Stimulated activated CD4-positive, alpha-beta T cell treated with anti-CD3 and anti-CD28 coated beads, Interleukin-15, amount 100 ng/mL, for 24 hours (primary cell): ENCODE data around the gene SELE.
A peak's percentile ranks its signal among the peaks of the same experiment; 100 is the strongest.
"Not testable (repeated sequence)": the region's sequence is repeated elsewhere in the genome, so short reads cannot be mapped to it uniquely, and the experiment has no call there.

Experiments
- DNase-seq: peaks from one replicate; pipeline ENCODE4 v3.0.0-alpha.2; 2020

The SELE gene

GRCh38 chr1:169715100-169715499 lies 18.8 kb downstream of the SELE start:
- not testable (repeated sequence) for DNase-seq

GRCh38 chr1:169713090-169713489 lies 20.8 kb downstream of the SELE start:
- DNase-seq, result not testable (repeated sequence)

- no peak for DNase-seq
Observed at GRCh38 chr1:169712309-169712631, 21.6 kb downstream of the SELE start.

GRCh38 chr1:169711469-169712308 lies 22.2 kb downstream of the SELE start, which contains the start of gene SELL:
Gene SELL (minus strand): TSS chr1:169711620. CDS start chr1:169711498, 122 bp downstream.
- peak; percentile 83 for DNase-seq

- DNase-seq, result no peak
Observed at GRCh38 chr1:169708647-169709046, 25.2 kb downstream of the SELE start.

- DNase-seq, result peak; percentile 35
Observed at GRCh38 chr1:169707912-169708604, 25.8 kb downstream of the SELE start.

GRCh38 chr1:169704797-169705196 lies 29.1 kb downstream of the SELE start:
- no peak for DNase-seq

- DNase-seq, result no peak
Observed at GRCh38 chr1:169701261-169702005, 32.4 kb downstream of the SELE start.

GRCh38 chr1:169699707-169700106 lies 34.2 kb downstream of the SELE start:
- DNase-seq, result no peak

- DNase-seq, result no peak
Observed at GRCh38 chr1:169698976-169699375, 34.9 kb downstream of the SELE start.

- DNase-seq, result no peak
Observed at GRCh38 chr1:169697755-169698154, 36.1 kb downstream of the SELE start.

- no peak for DNase-seq
Observed at GRCh38 chr1:169696273-169697100, 37.4 kb downstream of the SELE start.

- DNase-seq, result no peak
Observed at GRCh38 chr1:169694304-169695075, 39.4 kb downstream of the SELE start.

GRCh38 chr1:169692756-169693460 lies 41.0 kb downstream of the SELE start:
- DNase-seq, result peak; percentile 55

- DNase-seq, result no peak
Observed at GRCh38 chr1:169690489-169690888, 43.4 kb downstream of the SELE start.

GRCh38 chr1:169689395-169689794 lies 44.5 kb downstream of the SELE start:
- no peak for DNase-seq

GRCh38 chr1:169688377-169688776 lies 45.5 kb downstream of the SELE start:
- not testable (repeated sequence) for DNase-seq

- no peak for DNase-seq
Observed at GRCh38 chr1:169683661-169684060, 50.2 kb downstream of the SELE start.

GRCh38 chr1:169683168-169683567 lies 50.7 kb downstream of the SELE start:
- DNase-seq, result not testable (repeated sequence)

- no peak for DNase-seq
Observed at GRCh38 chr1:169682071-169682470, 51.8 kb downstream of the SELE start.

GRCh38 chr1:169681140-169681539 lies 52.7 kb downstream of the SELE start:
- DNase-seq, result no peak
